ENCODE data around the gene BRD1.

DNA sequence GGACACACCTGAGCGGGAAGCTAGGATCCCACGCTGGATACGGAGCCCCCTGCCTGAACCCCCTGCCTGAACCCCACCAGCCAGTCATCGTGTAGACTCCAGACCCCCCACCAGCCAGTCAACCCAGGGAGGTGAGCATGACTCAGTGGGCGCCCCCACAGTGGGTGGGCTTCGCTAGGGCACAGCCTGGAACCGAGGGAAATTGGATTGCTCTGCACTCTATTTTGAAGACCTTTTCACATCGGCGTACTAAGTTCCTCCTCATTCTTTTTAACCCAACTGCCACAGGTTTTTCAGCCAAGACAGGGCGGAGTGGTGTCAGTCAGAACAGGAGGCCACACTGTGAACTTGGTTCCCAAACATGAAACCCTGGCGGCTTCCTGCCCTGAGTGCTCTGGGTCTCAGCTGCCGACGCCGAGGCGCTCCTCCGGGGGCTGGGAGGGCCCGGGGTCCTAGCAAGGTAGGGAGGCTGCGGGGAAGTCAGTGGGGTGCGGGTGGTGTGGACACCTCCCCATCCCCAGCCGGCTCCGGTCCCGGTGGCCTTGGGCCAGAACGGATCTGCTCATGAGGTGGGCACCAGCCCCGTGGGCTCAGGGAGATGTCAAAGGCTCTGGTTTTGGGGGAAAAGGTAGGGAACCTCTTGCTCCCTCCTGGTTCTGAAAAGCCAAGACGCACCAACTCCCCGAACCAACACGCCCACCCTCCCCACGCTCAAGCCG, 57.0 kb downstream of the BRD1 start:
- TF ChIP-seq, protein P1, sequence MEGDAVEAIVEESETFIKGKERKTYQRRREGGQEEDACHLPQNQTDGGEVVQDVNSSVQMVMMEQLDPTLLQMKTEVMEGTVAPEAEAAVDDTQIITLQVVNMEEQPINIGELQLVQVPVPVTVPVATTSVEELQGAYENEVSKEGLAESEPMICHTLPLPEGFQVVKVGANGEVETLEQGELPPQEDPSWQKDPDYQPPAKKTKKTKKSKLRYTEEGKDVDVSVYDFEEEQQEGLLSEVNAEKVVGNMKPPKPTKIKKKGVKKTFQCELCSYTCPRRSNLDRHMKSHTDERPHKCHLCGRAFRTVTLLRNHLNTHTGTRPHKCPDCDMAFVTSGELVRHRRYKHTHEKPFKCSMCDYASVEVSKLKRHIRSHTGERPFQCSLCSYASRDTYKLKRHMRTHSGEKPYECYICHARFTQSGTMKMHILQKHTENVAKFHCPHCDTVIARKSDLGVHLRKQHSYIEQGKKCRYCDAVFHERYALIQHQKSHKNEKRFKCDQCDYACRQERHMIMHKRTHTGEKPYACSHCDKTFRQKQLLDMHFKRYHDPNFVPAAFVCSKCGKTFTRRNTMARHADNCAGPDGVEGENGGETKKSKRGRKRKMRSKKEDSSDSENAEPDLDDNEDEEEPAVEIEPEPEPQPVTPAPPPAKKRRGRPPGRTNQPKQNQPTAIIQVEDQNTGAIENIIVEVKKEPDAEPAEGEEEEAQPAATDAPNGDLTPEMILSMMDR (IDR thresholded peaks at IDR 0.05): no peak
- TF ChIP-seq EP300 (IDR thresholded peaks at IDR 0.05): no peak
